ENCODE data around the gene SUGP2. TPM values are rescaled to one million over a fixed set of nuclear protein-coding genes. Genes with fewer than 3 reads are reported as not detected.
A peak's percentile ranks its signal among the peaks of the same experiment; 100 is the strongest.

Gene SUGP2
- total RNA-seq, 1 donor from 2014 or later, result 123 TPM

GRCh38 chr19:18978616-18979015, 54.7 kb downstream of the SUGP2 start:
- no peaks in the 10 kb centered on the region for H3K9me3 Mint-ChIP-seq
- Histone ChIP-seq H3K4me1 (no peaks in the 10 kb centered on the region), H3K9ac (no peak overlapping the region), H3F3A (ENCODE audit: low read depth) (peaks cover 7% of the 10 kb centered on the region), H3K4me3 (no peak overlapping the region), H3K4me2 (no peak overlapping the region), H3K79me2 (ENCODE audit: low read depth) (no peaks in the 10 kb centered on the region), H3K9me3 (ENCODE audit: low read depth) (no peaks in the 10 kb centered on the region), H3K36me3 (no peaks in the 10 kb centered on the region), H3K27me3 (peaks cover 24% of the 10 kb centered on the region), H3K27ac (no peak overlapping the region), H4K20me1 (ENCODE audit: low read depth) (no peaks in the 10 kb centered on the region), H2AFZ (replicated peaks) (no peak overlapping the region)
- peak overlapping the region; percentile 12 for H3K4me3 Mint-ChIP-seq
- TF ChIP-seq EZH2 (IDR thresholded peaks at IDR 0.05) (no peak), EZH2phosphoT487 (IDR thresholded peaks at IDR 0.05) (no peak), CTCF (IDR thresholded peaks at IDR 0.05) (no peak)
- no peaks in the 10 kb centered on the region for H3K36me3 Mint-ChIP-seq
- DNase-seq (ENCODE audit: low spot score), result no peak
- peaks cover 10% of the 10 kb centered on the region for H3K27me3 Mint-ChIP-seq (ENCODE audit: insufficient read depth, low read depth)
- H3K27ac Mint-ChIP-seq, result peak overlapping the region; percentile 65
- H3K4me1 Mint-ChIP-seq, result peaks cover 16% of the 10 kb centered on the region

- no peak overlapping the region for H3K9ac ChIP-seq
- H4K20me1 ChIP-seq (ENCODE audit: low read depth), result no peaks in the 10 kb centered on the region
- H3K27ac Mint-ChIP-seq, result no peak overlapping the region
- H3K4me1 ChIP-seq, result no peaks in the 10 kb centered on the region
- no peaks in the 10 kb centered on the region for H3K79me2 ChIP-seq (ENCODE audit: low read depth)
- H3K4me1 Mint-ChIP-seq, result peaks cover 18% of the 10 kb centered on the region
- peaks cover 7% of the 10 kb centered on the region for H3F3A ChIP-seq (ENCODE audit: low read depth)
- H3K36me3 ChIP-seq, result no peaks in the 10 kb centered on the region
- H2AFZ ChIP-seq (replicated peaks), result no peak overlapping the region
- H3K27me3 Mint-ChIP-seq (ENCODE audit: insufficient read depth, low read depth), result peaks cover 12% of the 10 kb centered on the region
- H3K4me2 ChIP-seq, result no peak overlapping the region
- H3K9me3 ChIP-seq (ENCODE audit: low read depth), result no peaks in the 10 kb centered on the region
- peaks cover 2% of the 10 kb centered on the region for H3K27me3 ChIP-seq
- no peak for DNase-seq (ENCODE audit: low spot score)
- H3K27ac ChIP-seq, result no peak overlapping the region
- H3K4me3 ChIP-seq, result no peak overlapping the region
- no peak overlapping the region for H3K4me3 Mint-ChIP-seq
- H3K36me3 Mint-ChIP-seq, result no peaks in the 10 kb centered on the region
- no peak for TF ChIP-seq CTCF (IDR thresholded peaks at IDR 0.05)
- no peak for TF ChIP-seq EZH2phosphoT487 (IDR thresholded peaks at IDR 0.05)
- TF ChIP-seq EZH2 (IDR thresholded peaks at IDR 0.05), result no peak
- no peaks in the 10 kb centered on the region for H3K9me3 Mint-ChIP-seq
These were observed 57.4 kb downstream of the SUGP2 start for GRCh38 chr19:18975869-18976268.

GRCh38 chr19:18975011-18975410, 58.3 kb downstream of the SUGP2 start:
- Histone ChIP-seq H3K36me3 (no peaks in the 10 kb centered on the region), H3K27ac (no peak overlapping the region), H2AFZ (replicated peaks) (no peak overlapping the region), H4K20me1 (ENCODE audit: low read depth) (no peaks in the 10 kb centered on the region), H3F3A (ENCODE audit: low read depth) (peaks cover 7% of the 10 kb centered on the region), H3K9me3 (ENCODE audit: low read depth) (no peaks in the 10 kb centered on the region), H3K79me2 (ENCODE audit: low read depth) (no peaks in the 10 kb centered on the region), H3K4me3 (no peak overlapping the region), H3K4me2 (no peak overlapping the region), H3K4me1 (no peaks in the 10 kb centered on the region), H3K9ac (no peak overlapping the region), H3K27me3 (no peaks in the 10 kb centered on the region)
- H3K4me1 Mint-ChIP-seq, result peaks cover 11% of the 10 kb centered on the region
- no peak for DNase-seq (ENCODE audit: low spot score)
- no peaks in the 10 kb centered on the region for H3K36me3 Mint-ChIP-seq
- no peaks in the 10 kb centered on the region for H3K9me3 Mint-ChIP-seq
- peaks cover 12% of the 10 kb centered on the region for H3K27me3 Mint-ChIP-seq (ENCODE audit: insufficient read depth, low read depth)
- H3K4me3 Mint-ChIP-seq, result no peak overlapping the region
- no peak for TF ChIP-seq EZH2phosphoT487 (IDR thresholded peaks at IDR 0.05)
- TF ChIP-seq EZH2 (IDR thresholded peaks at IDR 0.05), result no peak
- TF ChIP-seq CTCF (IDR thresholded peaks at IDR 0.05), result no peak
- H3K27ac Mint-ChIP-seq, result no peak overlapping the region
